ENCODE data around the gene CSMD2.

CSMD2 gene

DNA sequence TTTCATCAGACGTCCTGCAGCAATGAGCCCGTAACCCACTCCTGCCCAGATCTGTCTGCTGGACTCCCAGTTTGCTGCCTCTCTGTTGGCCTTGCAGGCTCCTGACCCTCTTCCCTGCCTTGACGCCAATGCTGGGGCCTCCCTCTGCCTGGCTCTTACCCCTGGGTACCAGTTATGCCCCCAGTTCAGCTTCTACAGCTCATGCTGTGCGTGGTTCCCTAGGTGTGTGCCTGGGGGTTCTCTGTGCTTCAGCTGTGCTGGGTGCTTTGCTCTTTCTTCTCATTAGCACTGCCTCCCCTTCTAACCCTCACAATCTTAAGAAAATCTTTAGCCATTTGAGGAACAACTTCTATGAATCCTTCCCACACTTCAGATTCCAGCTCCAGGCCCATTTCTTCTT is 541.2 kb downstream of the CSMD2 start:
- no peak for DNase-seq

GRCh38 chr1:33622757-33623156 is 542.3 kb downstream of the CSMD2 start:
- no peak for DNase-seq

DNA sequence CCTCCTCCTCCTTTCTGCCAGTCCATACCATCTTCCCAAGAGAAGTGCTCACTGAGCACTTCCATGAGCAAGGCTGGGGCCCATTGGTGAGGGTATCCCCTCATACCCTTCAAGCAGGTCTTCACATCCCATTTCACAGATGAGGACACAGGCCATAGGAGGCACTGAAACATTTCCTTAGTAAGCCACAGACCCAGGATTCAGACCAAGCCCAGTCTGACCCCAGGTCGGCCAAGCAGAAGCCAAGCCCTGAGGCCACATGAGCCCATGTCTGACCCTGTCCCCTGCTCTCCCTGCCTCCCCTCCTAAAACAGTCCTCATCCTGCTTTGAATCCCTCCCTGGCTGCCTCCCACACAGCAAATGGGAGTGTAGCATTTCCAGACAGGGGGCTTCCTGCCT is 546.4 kb downstream of the CSMD2 start:
- no peak for DNase-seq

DNA sequence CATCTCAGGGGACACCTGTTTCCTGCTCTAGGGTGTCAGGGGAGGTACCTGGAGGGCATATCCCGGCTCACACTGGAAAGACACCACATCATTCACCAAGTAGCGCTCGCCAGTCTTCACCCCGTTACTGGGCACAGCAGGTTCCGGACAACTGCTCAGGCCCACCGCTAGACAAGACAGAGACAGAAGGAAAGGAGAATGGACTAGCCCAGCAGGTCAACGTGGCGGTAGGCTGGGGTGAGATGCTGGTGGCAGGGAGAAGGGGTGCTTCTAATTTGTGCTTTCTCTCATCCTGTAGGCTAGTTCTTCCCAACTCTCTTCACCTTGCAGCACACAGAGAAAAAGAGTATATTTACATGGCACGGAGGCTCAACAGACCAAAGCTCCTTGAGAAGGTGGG is 547.6 kb downstream of the CSMD2 start:
- no peak for DNase-seq

GRCh38 chr1:33616780-33617179 is 548.2 kb downstream of the CSMD2 start:
- DNase-seq: no peak

DNA sequence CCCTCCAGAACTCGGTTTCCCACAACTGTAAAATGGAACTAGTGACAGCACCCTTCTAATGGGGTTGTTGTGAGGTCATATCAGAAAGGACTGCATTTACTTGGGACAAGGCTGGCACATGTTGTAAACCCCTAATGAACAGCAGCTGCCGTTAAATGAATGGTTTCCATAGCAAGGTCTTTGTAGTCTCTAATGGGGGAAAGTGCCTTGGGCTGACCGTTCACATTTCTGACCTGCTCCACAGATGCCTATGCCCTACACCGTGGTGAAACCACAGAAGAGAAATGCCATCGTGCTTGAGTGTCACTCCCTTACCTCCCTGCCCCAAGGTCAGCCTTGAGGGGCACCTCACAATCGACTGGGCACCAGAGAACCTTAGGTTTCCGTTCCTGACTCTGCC is 549.5 kb downstream of the CSMD2 start:
- DNase-seq: no peak

DNA sequence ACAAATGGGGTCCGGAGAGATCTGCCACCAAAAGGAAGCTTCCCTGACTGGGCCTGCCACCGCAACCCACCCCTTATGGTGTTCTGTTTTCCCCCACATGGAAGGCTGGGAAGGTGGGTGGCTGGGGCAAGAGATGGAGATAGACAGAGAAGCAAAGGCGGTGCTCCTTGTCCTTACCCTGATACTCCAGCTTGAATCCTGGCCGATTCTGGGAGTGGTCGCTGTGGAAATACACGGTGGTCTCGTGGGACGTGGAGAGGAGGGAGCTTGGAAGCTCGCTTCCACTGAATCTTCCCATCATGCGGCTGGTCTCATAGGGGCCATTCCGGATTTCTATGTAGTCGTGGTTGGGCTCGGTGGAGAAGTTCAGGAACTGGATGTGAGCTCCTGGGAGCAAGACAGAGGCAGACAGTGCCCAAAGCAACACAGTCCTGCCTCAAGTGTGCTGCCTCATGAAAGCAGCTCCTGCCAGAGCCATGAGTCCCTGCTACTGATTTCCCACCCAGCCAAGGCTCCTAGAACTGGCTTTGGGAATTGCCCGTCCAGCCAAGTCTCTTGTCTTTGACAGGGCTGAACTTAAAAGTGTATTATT is 554.1 kb downstream of the CSMD2 start:
- DNase-seq: no peak

DNA sequence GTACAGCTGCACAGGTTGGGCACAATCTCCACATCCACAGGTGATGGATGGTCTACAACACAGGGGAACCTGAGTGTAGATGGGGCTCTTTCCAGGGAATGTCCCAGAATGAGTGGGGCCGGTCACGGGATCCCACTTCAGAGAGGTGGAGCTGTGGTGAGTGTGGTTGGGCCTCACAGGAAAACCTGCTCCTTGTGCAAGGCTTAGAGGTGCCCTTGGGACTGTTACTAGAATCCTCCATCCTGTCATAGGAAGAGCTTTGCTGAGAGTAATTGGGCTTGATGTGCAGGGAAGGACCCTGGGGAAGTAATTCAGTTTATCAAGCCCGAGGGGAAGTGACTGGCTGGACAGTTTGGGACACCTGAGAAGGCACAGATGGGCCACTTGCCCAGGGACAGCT is 554.6 kb downstream of the CSMD2 start:
- DNase-seq: no peak

DNA sequence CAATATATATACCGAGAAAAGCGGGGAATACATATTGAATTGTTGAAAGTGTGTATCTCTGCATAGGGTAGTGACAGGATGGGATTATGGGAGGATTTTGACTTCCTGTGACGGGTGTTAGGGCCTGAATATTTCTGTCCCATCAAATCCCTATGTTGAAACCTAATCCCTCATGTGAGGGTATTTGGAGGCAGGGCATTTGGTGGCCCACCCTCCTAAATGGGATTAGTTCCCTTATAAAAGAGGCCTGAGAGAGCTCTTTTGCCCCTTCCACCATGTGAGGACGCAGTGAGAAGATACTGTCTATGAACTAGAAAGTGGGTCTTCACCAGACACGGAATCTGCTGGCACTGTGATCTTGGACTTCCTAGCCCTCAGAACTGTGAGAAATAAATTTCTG is 555.3 kb downstream of the CSMD2 start:
- DNase-seq: no peak

- DNase-seq: no peak
These were observed 556.1 kb downstream of the CSMD2 start for GRCh38 chr1:33608825-33609400.

GRCh38 chr1:33607444-33608005 is 557.5 kb downstream of the CSMD2 start:
- DNase-seq: no peak

- no peak for DNase-seq
These were observed 558.8 kb downstream of the CSMD2 start for GRCh38 chr1:33606272-33606671.

GRCh38 chr1:33602271-33602670 is 562.8 kb downstream of the CSMD2 start:
- DNase-seq: no peak

DNA sequence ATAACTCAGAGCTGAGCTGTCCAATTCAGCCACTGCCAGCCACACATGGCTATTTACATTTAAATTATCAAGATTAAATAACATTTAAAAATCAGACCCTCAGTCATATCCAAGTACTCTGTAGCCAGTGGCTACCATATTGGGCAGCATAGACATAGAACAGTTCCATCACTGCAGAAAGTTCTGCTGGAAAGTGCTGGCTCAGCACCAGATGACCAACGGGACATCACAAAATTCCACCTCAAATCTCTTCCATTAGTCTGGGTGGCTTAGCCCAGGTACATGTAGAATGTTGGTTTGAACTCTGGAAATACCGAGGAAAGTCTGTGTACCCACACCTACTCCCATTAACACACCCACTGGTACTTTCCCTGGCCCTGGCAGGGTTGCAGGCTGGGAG is 563.3 kb downstream of the CSMD2 start:
- no peak for DNase-seq

GRCh38 chr1:33599516-33600115 is 565.4 kb downstream of the CSMD2 start:
- DNase-seq: no peak

- no peak for DNase-seq
These were observed 576.3 kb downstream of the CSMD2 start for GRCh38 chr1:33588726-33589125.

GRCh38 chr1:33586795-33587194 is 578.2 kb downstream of the CSMD2 start:
- no peak for DNase-seq

- DNase-seq: no peak
These were observed 578.9 kb downstream of the CSMD2 start for GRCh38 chr1:33586106-33586505.

GRCh38 chr1:33583567-33583966 is 581.5 kb downstream of the CSMD2 start:
- DNase-seq: no peak

DNA sequence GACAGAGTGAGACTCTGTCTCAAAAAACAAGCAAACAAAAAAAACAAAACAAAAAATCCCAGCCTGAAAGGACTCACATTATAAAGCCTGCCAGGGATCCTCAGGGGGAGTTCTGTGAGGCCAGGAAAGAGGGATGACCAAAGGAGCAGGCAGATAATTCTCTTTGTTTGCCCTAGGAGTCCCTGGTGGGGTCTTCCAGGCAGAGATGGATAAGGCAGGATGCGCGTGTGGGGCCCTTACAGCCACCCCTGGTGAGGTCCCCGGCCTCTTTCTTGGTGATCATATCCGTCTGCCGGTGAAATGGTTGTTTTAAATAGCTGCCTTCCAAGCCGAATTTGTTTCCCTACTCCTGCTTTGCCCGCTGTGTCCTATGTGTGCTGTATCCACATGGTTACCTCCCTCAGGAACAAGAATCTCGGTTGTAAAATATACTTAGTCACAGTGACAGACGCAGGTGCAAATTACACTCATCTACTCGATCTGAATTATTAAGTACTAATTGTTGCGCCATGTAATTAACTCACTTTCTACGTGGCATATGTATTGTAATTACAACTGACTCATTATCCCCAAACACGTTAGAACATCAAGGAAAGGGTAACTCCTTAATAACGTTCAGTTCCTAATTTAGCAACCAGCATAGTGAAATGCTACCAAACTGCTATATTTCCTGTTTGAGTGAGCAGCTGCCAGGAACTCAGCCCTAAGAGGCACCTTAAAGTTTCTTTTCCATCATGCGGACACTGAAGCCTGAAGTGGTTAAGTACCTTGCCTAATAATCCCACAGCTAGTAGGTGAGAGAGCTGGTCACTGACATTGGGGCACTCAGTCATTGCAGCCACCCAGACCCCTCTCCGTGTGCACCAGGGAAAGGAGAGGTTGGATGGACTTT is 586.2 kb downstream of the CSMD2 start:
- DNase-seq: no peak

DNA sequence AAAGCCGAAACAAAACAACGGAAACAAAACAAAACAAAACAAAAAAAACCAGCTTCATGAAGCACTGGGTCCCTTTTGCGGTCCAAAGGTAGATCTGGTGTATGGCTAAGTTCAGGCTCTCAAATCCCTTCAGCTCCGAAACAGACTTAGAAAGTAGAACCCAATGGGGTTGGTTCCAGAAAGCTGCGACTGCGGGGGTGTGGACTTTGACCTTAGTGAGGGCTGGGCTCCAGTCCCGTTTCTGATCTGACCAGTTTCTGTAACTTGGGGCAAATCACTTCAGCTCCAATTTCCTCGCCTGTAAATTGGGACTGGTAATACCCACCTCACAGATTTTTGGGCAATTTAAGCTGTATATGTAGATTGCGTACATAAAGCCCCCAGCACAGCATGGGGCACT is 587.4 kb downstream of the CSMD2 start:
- no peak for DNase-seq

GRCh38 chr1:33576821-33577599 is 588.0 kb downstream of the CSMD2 start:
- DNase-seq: no peak

Data from stimulated activated CD4-positive, alpha-beta T cell treated with anti-CD3 and anti-CD28 coated beads, Interleukin-2, amount 100 ng/mL, for 48 hours (primary cell).